Measurements from ENCODE around the gene SLC19A3.
"Not testable (repeated sequence)": the region's sequence is repeated elsewhere in the genome, so short reads cannot be mapped to it uniquely, and the experiment has no call there.

SLC19A3 gene

DNA sequence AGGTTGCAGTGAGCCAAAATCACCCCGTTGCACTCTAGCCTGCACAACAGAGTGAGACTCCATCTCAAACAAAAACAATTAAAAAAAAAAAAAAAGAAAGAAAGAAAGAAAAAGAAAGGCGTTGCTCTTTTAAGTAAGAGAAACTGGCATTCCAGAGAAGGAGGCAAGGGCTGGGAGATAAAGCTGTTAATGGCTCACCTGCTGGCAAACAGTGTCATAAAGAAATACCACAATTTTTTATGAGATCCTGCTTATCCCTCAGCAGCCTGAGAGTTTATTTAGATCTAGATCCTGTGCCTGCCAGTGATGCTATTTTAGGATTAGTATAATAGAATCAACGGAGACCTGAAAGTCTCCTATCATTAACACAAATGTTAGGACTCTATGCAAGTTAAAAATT is 16.3 kb downstream of the SLC19A3 start:
- TF ChIP-seq, protein P1, sequence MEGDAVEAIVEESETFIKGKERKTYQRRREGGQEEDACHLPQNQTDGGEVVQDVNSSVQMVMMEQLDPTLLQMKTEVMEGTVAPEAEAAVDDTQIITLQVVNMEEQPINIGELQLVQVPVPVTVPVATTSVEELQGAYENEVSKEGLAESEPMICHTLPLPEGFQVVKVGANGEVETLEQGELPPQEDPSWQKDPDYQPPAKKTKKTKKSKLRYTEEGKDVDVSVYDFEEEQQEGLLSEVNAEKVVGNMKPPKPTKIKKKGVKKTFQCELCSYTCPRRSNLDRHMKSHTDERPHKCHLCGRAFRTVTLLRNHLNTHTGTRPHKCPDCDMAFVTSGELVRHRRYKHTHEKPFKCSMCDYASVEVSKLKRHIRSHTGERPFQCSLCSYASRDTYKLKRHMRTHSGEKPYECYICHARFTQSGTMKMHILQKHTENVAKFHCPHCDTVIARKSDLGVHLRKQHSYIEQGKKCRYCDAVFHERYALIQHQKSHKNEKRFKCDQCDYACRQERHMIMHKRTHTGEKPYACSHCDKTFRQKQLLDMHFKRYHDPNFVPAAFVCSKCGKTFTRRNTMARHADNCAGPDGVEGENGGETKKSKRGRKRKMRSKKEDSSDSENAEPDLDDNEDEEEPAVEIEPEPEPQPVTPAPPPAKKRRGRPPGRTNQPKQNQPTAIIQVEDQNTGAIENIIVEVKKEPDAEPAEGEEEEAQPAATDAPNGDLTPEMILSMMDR (IDR thresholded peaks at IDR 0.05; ENCODE audit: extremely low read depth, missing control alignments): no peak
- no peak for DNase-seq (ENCODE audit: low spot score)

DNA sequence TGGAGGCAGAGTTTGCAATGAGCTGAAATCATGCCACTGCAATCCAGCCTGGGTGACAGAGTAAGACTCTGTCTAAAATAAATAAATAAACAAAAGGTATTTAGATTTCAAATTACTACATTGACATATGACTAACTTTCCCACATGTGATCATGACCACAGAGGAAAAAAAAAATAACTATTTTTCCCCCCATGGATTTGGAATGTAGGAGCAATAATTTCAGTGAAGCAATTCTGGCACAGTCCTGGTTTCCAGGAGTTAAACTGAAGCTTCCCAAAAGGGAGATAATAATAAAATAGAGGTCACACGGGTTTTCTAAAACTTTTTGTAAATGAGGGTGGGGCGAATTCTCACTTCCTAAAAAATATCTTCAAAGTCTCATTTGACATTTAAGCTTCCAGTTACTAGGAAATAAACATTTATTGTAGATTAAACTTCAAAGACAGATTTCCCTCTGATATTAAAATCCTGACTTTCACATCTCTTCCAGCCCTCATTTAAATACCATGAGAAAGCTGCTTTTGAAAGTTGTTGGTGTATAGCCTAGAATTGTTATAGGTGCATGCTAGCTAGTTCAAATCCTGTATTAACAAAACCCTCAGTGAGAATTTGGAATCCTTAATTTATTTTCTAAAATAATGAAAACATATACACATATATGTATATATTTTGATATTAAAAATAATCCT is 20.7 kb downstream of the SLC19A3 start:
- TF ChIP-seq, protein P1 (IDR thresholded peaks at IDR 0.05; ENCODE audit: extremely low read depth, missing control alignments): no peak
- DNase-seq (ENCODE audit: low spot score): no peak

DNA sequence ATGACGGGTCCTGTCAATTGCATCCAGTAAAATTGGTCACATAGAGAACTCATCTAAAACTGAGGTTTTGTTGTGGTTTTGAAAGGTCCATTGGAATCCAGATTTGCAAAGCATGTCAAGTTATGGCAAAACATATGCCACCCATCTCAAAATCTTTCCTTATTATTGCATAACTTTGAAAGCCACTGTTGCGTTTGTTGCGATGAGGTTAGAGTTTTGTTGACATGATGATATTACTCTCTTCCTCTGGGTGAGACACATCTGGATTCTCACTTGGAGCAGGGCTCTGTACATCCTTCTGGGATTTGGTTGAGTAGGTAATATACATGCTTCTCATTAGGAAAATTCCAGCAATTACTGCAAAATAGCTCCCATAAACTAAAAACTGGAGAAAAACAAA is 30.6 kb downstream of the SLC19A3 start:
- DNase-seq (ENCODE audit: low spot score): no peak
- TF ChIP-seq, protein P1 (IDR thresholded peaks at IDR 0.05; ENCODE audit: extremely low read depth, missing control alignments): no peak

DNA sequence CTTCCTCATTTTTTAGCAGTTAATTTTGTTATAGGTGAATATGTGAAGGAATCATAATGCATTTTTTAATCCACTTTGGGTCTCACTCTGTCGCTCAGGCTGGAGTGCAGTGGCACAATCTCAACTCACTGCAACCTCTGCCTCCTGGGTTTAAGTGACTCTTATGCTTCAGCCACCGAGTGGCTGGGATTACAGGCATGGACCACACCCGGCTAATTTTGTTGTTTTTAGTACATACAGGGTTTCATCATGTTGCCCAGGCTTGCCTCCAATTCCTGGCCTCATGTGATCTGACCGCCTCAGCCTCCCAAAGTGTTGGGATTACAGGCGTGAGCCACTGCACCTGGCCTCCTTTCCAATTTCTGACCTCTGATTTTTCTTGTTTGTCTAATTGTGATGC is 33.6 kb downstream of the SLC19A3 start:
- TF ChIP-seq, protein P1 (IDR thresholded peaks at IDR 0.05; ENCODE audit: extremely low read depth, missing control alignments): no peak

DNA sequence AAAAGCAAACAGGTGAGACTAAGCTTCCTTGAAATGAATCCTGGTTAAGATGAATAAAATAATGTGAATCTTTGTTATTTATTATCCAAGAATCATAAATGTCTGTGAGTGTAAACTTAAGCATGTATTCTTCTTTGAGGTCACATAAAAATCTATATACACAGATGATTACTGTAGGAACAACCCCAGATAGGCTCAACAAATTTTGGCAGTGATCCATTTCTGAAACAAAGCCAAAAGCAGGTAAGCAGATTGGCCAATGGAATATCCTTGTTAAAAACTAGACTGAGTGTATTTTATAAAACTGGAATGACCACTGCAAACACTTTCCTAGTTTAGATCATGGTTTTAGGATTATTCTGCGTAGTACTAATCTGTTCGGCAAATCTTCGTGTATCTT is 39.9 kb downstream of the SLC19A3 start:
- TF ChIP-seq, protein P1 (IDR thresholded peaks at IDR 0.05; ENCODE audit: extremely low read depth, missing control alignments): no peak
- DNase-seq (ENCODE audit: low spot score): no peak

More for the DNA sequence above, 33.6 kb downstream of the SLC19A3 start:
- DNase-seq (ENCODE audit: low spot score): no peak

DNA sequence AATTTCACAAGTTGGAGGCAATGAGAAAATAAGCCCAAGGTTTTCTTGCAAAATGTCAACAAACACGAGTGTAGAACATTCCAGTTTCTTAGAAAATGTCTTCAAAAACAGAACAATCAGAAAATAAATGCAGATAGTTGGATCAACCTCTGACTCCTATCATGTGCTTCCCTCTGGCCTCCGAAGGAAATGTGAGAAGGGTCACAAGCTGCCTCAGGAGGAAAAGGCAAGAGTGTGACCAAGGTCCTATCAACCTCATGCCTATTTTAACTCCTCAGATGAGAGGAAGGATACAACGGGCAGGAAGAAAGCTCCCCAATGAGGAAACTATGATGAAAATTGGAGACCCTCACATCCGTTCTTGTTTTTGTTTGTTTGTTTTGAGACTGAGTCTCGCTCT is 43.3 kb downstream of the SLC19A3 start:
- DNase-seq (ENCODE audit: low spot score): no peak
- TF ChIP-seq, protein P1 (IDR thresholded peaks at IDR 0.05; ENCODE audit: extremely low read depth, missing control alignments): no peak

DNA sequence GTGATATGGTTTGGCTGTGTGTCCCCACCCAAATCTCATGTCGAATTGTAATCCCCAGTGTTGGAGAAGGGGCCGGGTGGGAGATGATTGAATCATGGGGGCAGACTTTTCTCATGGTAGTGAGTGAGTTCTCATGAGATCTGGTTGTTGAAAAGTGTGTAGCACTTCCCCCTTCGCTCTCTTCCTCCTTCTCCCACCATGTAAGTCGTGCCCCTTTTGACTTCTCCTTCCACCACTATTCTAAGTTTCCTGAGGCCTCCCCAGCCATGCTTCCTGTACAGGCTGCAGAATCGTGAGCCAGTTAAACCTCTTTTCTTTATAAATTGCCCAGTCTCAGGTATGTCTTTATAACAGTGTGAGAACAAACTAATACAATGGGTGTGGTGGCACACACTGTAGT is 44.2 kb downstream of the SLC19A3 start:
- not testable (repeated sequence) for DNase-seq (ENCODE audit: low spot score)
